HepG2 (cell line): ENCODE measurements around the gene FAF1. TPM values are rescaled to one million over a fixed set of nuclear protein-coding genes. Genes with fewer than 3 reads are reported as not detected.

Experiments used
- ATAC-seq: fragments of 200-7000 bp; cut with Tn5 transposase; 3 replicates; pipeline ENCODE4 v1.9.1; 2020; ENCODE audit warnings: mild to moderate bottlenecking, moderate library complexity
- BruUV-seq: library from RNA; stranded (reverse); fragments of 400-500 nt; replicated peaks from 2 replicates; lab custom pipeline; 2021; lab: Mats Ljungman, UMichigan
- CTCF ChIA-PET: fragments of 300-600 bp; formaldehyde crosslinking; extraction: SDS; loops from one replicate; lab custom pipeline; 2021; ENCODE audit warnings: low total read pairs, inconsistent platforms, low intra/inter-chr PET ratio; lab: Yijun Ruan, JAX
- POLR2A ChIA-PET: fragments of 350-600 bp; sonication (Branson Sonifier 250); formaldehyde crosslinking; loops from one replicate; lab custom pipeline; 2020; ENCODE audit warnings: antibody characterized with exemption, inconsistent platforms; lab: Yijun Ruan, JAX
- DNase-seq: peaks from one replicate; pipeline ENCODE4 v3.0.0-alpha.2; 2015; ENCODE audit warnings: low spot score
- FAIRE-seq: peaks from 3 replicates; lab custom pipeline; 2011; peaks lifted over from hg19 to GRCh38; lab: Jason Lieb, UNC
- H2AFZ ChIP-seq: one replicate; pipeline ENCODE4 v1.6.1; 2011; ENCODE audit warnings: low read length, inconsistent platforms
- H3K27ac ChIP-seq: fragments of 300-600 bp; 3 replicates; pipeline ENCODE4 v1.8.0; 2011; ENCODE audit warnings: mixed run types, mild to moderate bottlenecking, mixed read lengths, low read length, inconsistent platforms; ENCODE audit not compliant: insufficient read depth; ENCODE audit errors: extremely low read length
- H3K27me3 ChIP-seq, 2 experiments: fragments of 200-600 bp in 1 of 2; 2 replicates in 1 of 2; 3 replicates in 1 of 2; pipeline versions ENCODE4 v1.6.0 to v1.8.0; 2011; ENCODE audit warnings: low read length in 2 of 2, mild to moderate bottlenecking in 2 of 2, moderate library complexity in 2 of 2, inconsistent platforms in 1 of 2; ENCODE audit not compliant: insufficient read depth in 2 of 2, control insufficient read depth in 1 of 2
- H3K36me3 ChIP-seq, 2 experiments: fragments of 200-600 bp in 1 of 2; replicated peaks in 1 of 2; 2 replicates in 1 of 2; 3 replicates in 1 of 2; pipeline versions ENCODE4 v1.5.1 to v1.8.0; 2011; ENCODE audit warnings: low read length in 2 of 2, inconsistent platforms in 1 of 2; ENCODE audit not compliant: insufficient read depth in 2 of 2, control insufficient read depth in 1 of 2
- H3K4me1 ChIP-seq: 2 replicates; pipeline ENCODE4 v1.5.1; 2012; ENCODE audit warnings: low read length, inconsistent platforms; ENCODE audit not compliant: insufficient read depth
- H3K4me2 ChIP-seq: 2 replicates; pipeline ENCODE4 v1.6.0; 2011; ENCODE audit warnings: low read depth, low read length, inconsistent platforms
- H3K4me3 ChIP-seq, 3 experiments: fragments of 200-600 bp in 1 of 3; sonication (generic), shearing (Covaris generic) in 1 of 3; replicated peaks in 1 of 3; 2 replicates each; pipeline ENCODE4 v1.5.1; 2011 to 2016; ENCODE audit warnings: low read length in 3 of 3, inconsistent platforms in 2 of 3, low read depth in 2 of 3, mild to moderate bottlenecking in 2 of 3, control low read depth in 1 of 3, mixed read lengths in 1 of 3; ENCODE audit not compliant: insufficient read depth in 1 of 3
- H3K79me2 ChIP-seq: one replicate; pipeline ENCODE4 v1.6.1; 2011; ENCODE audit warnings: low read length, inconsistent platforms; ENCODE audit not compliant: insufficient read depth
- H3K9ac ChIP-seq: 2 replicates; pipeline ENCODE4 v1.6.0; 2011; ENCODE audit warnings: mild to moderate bottlenecking, low read depth, low read length, inconsistent platforms; ENCODE audit not compliant: insufficient read depth
- H3K9me3 ChIP-seq: 2 replicates; pipeline ENCODE4 v1.5.1; 2012; ENCODE audit warnings: mild to moderate bottlenecking, low read length
- H4K20me1 ChIP-seq: 2 replicates; pipeline ENCODE4 v1.6.0; 2011; ENCODE audit warnings: inconsistent platforms, mild to moderate bottlenecking, low read length, moderate library complexity; ENCODE audit not compliant: insufficient read depth
- BRCA1 ChIP-seq: sonication (generic); formaldehyde crosslinking; IDR thresholded peaks from 2 replicates; pipeline ENCODE4 v1.4.0; 2020; ENCODE audit warnings: missing genetic modification reagents
- FOSL2 ChIP-seq: sonication (generic); formaldehyde crosslinking; IDR thresholded peaks from 2 replicates; pipeline ENCODE4 v1.4.0; 2020; ENCODE audit warnings: missing genetic modification reagents
- GRHL1 ChIP-seq: sonication (generic); formaldehyde crosslinking; conservative IDR thresholded peaks from 2 replicates; pipeline ENCODE4 v1.8.0; 2022; ENCODE audit warnings: missing genetic modification reagents
- MBD4 ChIP-seq: IDR thresholded peaks from 2 replicates; pipeline ENCODE4 v1.6.1; 2012; ENCODE audit warnings: low read length, inconsistent platforms, borderline replicate concordance
- SNAPC2 ChIP-seq: sonication (generic); formaldehyde crosslinking; IDR thresholded peaks from 2 replicates; pipeline ENCODE4 v1.8.1; 2022; ENCODE audit warnings: mild to moderate bottlenecking, missing genetic modification reagents
- ZFP1 ChIP-seq: IDR thresholded peaks from 2 replicates; pipeline ENCODE4 v1.6.1; 2016
- ZNF180 ChIP-seq: sonication (generic); formaldehyde crosslinking; IDR thresholded peaks from 2 replicates; pipeline ENCODE4 v1.4.0; 2020; ENCODE audit warnings: low read depth, missing genetic modification reagents, borderline replicate concordance
- ZNF788 ChIP-seq: sonication (generic); formaldehyde crosslinking; IDR thresholded peaks from 2 replicates; pipeline ENCODE4 v1.5.0; 2020; ENCODE audit warnings: mild to moderate bottlenecking, missing genetic modification reagents, borderline replicate concordance
- WGBS: methylation state at CpG from one replicate; pipeline ENCODE4 v1.1.6; 2017; ENCODE audit warnings: low lambda C conversion rate; 5-methylcytosine and 5-hydroxymethylcytosine counted together
- in situ Hi-C: cut with HindIII; loops from 2 replicates; pipeline ENCODE4 v1.10.0; 2017; ENCODE audit warnings: low pct_unique_long_range_greater_than_20kb; ENCODE audit not compliant: extremely low pct_ligation_motif_present
- intact Hi-C: fragments of 100-400 bp; cut with micrococcal nuclease; formaldehyde crosslinking; loops from one replicate; pipeline ENCODE4 v1.10.0; 2022; ENCODE audit not compliant: unreplicated experiment
- polyA plus RNA-seq, 8 experiments: library from polyadenylated mRNA; depleted of rRNA in 3 of 8; stranded (reverse) in 7 of 8; unstranded in 1 of 8; fragments of >200 nt; fragmentation: Illumina TruSeq in 4 of 8; extraction: Trizol in 4 of 8; gene quantifications; 2 replicates each; pipeline versions ENCODE4 v1.2.1 to v1.2.3, GENCODE V29; 2011 to 2016; ENCODE audit warnings: low read depth in 4 of 8, missing spikeins in 1 of 8, mixed read lengths in 1 of 8; ENCODE audit not compliant: insufficient read depth in 1 of 8
- total RNA-seq, 5 experiments: library from RNA; depleted of rRNA; stranded (reverse); fragments of >200 nt; fragmentation: Illumina TruSeq; extraction: Trizol; gene quantifications; 2 replicates each; pipeline ENCODE4 v1.2.3, GENCODE V29; 2016; ENCODE audit warnings: low read depth in 1 of 5

The FAF1 gene
- total and polyA plus RNA-seq, 2 of the 13 experiments (the other 11 are each of a cell fraction or from before 2014, with no cell fraction given) = 19.4 to 63.3 TPM

GRCh38 chr1:50836117-50836516, 124.0 kb downstream of the FAF1 start:
- H2AFZ ChIP-seq = no peak overlapping the region
- ATAC-seq = no peak
- no peak overlapping the region for H3K4me2 ChIP-seq
- H4K20me1 ChIP-seq = no peaks in the 10 kb centered on the region
- TF ChIP-seq FOSL2 (CRISPR knock-in tag) (peak; percentile 45; the same call in 1 of the 2 replicates), ZFP1 (CRISPR knock-in tag) (peak; percentile 99), BRCA1 (CRISPR knock-in tag) (no peak)
- no peak for DNase-seq
- intact Hi-C loops = no loop called here
- peaks cover 8% of the 10 kb centered on the region for H3K79me2 ChIP-seq
- CTCF ChIA-PET = no interaction called here
- H3K9me3 ChIP-seq = no peaks in the 10 kb centered on the region
- H3K27me3 ChIP-seq = no peaks in the 10 kb centered on the region
- no peaks in the 10 kb centered on the region for H3K4me1 ChIP-seq
- no peak overlapping the region for H3K9ac ChIP-seq
- no peak for FAIRE-seq
- in situ Hi-C loops = no loop called here
- H3K36me3 ChIP-seq = no peaks in the 10 kb centered on the region
- H3K27ac ChIP-seq = no peak overlapping the region
- BruUV-seq = no TSS peak
- H3K4me3 ChIP-seq = no peak overlapping the region
- POLR2A ChIA-PET = no interaction called here

- Histone ChIP-seq H3K36me3 (no peaks in the 10 kb centered on the region), H3K4me2 (no peak overlapping the region), H2AFZ (no peak overlapping the region), H3K9ac (no peak overlapping the region), H3K27ac (no peak overlapping the region), H3K9me3 (no peaks in the 10 kb centered on the region), H3K4me1 (peaks cover 9% of the 10 kb centered on the region), H3K4me3 (no peak overlapping the region), H4K20me1 (no peaks in the 10 kb centered on the region), H3K27me3 (no peaks in the 10 kb centered on the region), H3K79me2 (peaks cover 2% of the 10 kb centered on the region)
- FAIRE-seq (no peak), ATAC-seq (no peak), DNase-seq (no peak)
- ChIA-PET POLR2A (no interaction called here), CTCF (no interaction called here)
- intact Hi-C loops = no loop called here
- no TSS peak for BruUV-seq
- in situ Hi-C loops = no loop called here
- WGBS = 96% methylated on average over 1 of the region's 1 CpG
- TF ChIP-seq MBD4 (no peak), ZNF180 (CRISPR knock-in tag) (no peak), SNAPC2 (no peak), ZNF788 (no peak), GRHL1 (CRISPR knock-in tag) (no peak)
Observed at GRCh38 chr1:50833216-50833615, 126.9 kb downstream of the FAF1 start.
